Erythroblast (primary cell): ENCODE measurements around the gene PHTF2.

Experiments
- GATA1 ChIP-seq: IDR thresholded peaks from 2 replicates; pipeline ENCODE4 v1.6.1; 2011; ENCODE audit warnings: low read depth, mild to moderate bottlenecking, control low read depth, low read length, moderate library complexity
- POLR2A ChIP-seq: IDR thresholded peaks from 2 replicates; pipeline ENCODE4 v1.6.1; 2011; ENCODE audit warnings: mild to moderate bottlenecking, low read length

DNA sequence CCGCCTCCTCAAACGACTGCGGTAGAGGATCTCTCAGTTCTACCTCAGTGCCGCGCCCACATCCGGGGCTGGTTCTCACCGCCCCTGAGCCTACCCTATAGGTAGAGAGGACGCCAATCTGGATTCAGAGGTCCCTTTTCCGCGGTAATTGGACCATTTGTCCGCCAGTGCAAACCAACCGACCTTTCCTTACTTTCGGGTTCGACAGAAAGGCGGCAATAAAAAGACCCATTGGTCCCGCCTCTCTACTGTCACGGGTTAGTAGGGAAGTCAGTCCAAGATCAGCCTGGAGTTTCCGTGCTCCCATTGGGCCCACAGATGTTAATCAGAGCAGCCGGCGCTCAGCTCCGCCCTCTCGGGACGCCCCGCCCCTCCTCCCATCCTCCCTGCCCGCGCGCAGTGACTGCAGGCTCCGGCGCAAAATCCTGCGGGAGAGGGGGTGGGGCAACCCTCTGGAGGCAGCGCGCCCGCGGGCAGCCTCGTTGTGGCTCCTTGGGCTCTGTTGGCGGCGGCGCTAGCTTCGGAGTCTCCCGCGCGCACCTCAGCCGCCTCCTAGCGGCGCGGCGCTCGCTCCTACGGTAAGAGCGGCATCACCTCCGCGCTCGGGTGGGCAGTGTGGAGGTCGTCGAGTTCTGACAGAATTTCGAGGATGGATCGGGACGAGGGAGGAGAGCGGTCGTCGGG lies at the start of gene PHTF2, which contains the start of gene TMEM60:
- TF ChIP-seq POLR2A (peak; percentile 81), GATA1 (peak; percentile 35)
